8988T (cell line): Measurements from ENCODE around the gene EXOC4.
"Not testable (repeated sequence)": the region's sequence is repeated elsewhere in the genome, so short reads cannot be mapped to it uniquely, and the experiment has no call there.

ENCODE experiments used
- DNase-seq: peaks from one replicate; pipeline ENCODE4 v3.0.0; 2011

The EXOC4 gene

GRCh38 chr7:133278975-133279374, 26.1 kb downstream of the EXOC4 start:
- not testable (repeated sequence) for DNase-seq

- DNase-seq: no peak
Measured at GRCh38 chr7:133282094-133282493, 29.2 kb downstream of the EXOC4 start.

- DNase-seq: no peak
Measured at GRCh38 chr7:133284092-133284491, 31.2 kb downstream of the EXOC4 start.

GRCh38 chr7:133288970-133289369, 36.1 kb downstream of the EXOC4 start:
- no peak for DNase-seq

- DNase-seq: no peak
Measured at GRCh38 chr7:133290041-133290440, 37.2 kb downstream of the EXOC4 start.

GRCh38 chr7:133290676-133291333, 37.9 kb downstream of the EXOC4 start:
- DNase-seq: no peak

- no peak for DNase-seq
Measured at GRCh38 chr7:133292631-133293030, 39.8 kb downstream of the EXOC4 start.

GRCh38 chr7:133293384-133294160, 40.7 kb downstream of the EXOC4 start:
- no peak for DNase-seq

- DNase-seq: no peak
Measured at GRCh38 chr7:133294234-133294633, 41.4 kb downstream of the EXOC4 start.

GRCh38 chr7:133295484-133295883, 42.6 kb downstream of the EXOC4 start:
- no peak for DNase-seq

- DNase-seq: no peak
Measured at GRCh38 chr7:133297093-133297492, 44.2 kb downstream of the EXOC4 start.

GRCh38 chr7:133298080-133298479, 45.2 kb downstream of the EXOC4 start:
- DNase-seq: no peak

- DNase-seq: no peak
Measured at GRCh38 chr7:133299676-133300075, 46.8 kb downstream of the EXOC4 start.

- no peak for DNase-seq
Measured at GRCh38 chr7:133300088-133300487, 47.2 kb downstream of the EXOC4 start.

- DNase-seq: no peak
Measured at GRCh38 chr7:133300811-133301210, 47.9 kb downstream of the EXOC4 start.

- DNase-seq: no peak
Measured at GRCh38 chr7:133301444-133301843, 48.6 kb downstream of the EXOC4 start.

- no peak for DNase-seq
Measured at GRCh38 chr7:133303372-133303771, 50.5 kb downstream of the EXOC4 start.

GRCh38 chr7:133303931-133304330, 51.1 kb downstream of the EXOC4 start:
- DNase-seq: no peak

GRCh38 chr7:133309333-133309732, 56.5 kb downstream of the EXOC4 start:
- no peak for DNase-seq

- no peak for DNase-seq
Measured at GRCh38 chr7:133310232-133310862, 57.5 kb downstream of the EXOC4 start.

GRCh38 chr7:133313575-133313974, 60.7 kb downstream of the EXOC4 start:
- DNase-seq: no peak

GRCh38 chr7:133314084-133314483, 61.2 kb downstream of the EXOC4 start:
- DNase-seq: no peak

GRCh38 chr7:133315332-133316040, 62.6 kb downstream of the EXOC4 start:
- no peak for DNase-seq
